H1 (cell line): ENCODE measurements around the gene MGME1.

Experiments used
- POLR2A ChIP-seq, 2 experiments: IDR thresholded peaks; 1 replicate in 1 of 2; 2 replicates in 1 of 2; pipeline ENCODE4 v1.6.1; 2011; ENCODE audit warnings: low read depth in 2 of 2, low read length in 2 of 2, mild to moderate bottlenecking in 2 of 2; ENCODE audit errors: control extremely low read depth in 1 of 2
- POLR2AphosphoS5 ChIP-seq: IDR thresholded peaks from 2 replicates; pipeline ENCODE4 v1.6.1; 2011; ENCODE audit warnings: low read depth, low read length
- RFX5 ChIP-seq: IDR thresholded peaks from 2 replicates; pipeline ENCODE4 v1.6.1; 2011; ENCODE audit warnings: low read depth, low read length, improper control_type of control experiment, borderline replicate concordance
- SIN3A ChIP-seq, 2 experiments: IDR thresholded peaks in 1 of 2; conservative IDR thresholded peaks in 1 of 2; 2 replicates each; pipeline ENCODE4 v1.6.1; 2011 to 2012; ENCODE audit warnings: low read length in 2 of 2, improper control_type of control experiment in 1 of 2, low read depth in 1 of 2, mild to moderate bottlenecking in 1 of 2
- SUZ12 ChIP-seq: fragments of 200-600 bp; sonication (generic); IDR thresholded peaks from 2 replicates; pipeline ENCODE4 v1.6.1; 2012; ENCODE audit warnings: mild to moderate bottlenecking, inconsistent platforms, low read length, moderate library complexity, mixed read lengths

GRCh38 chr20:17992224-17992637 lies 23.4 kb downstream of the MGME1 start:
- no peak for TF ChIP-seq SUZ12
- TF ChIP-seq POLR2AphosphoS5: no peak
- TF ChIP-seq RFX5: no peak
- no peak for TF ChIP-seq POLR2A (IDR thresholded peaks at IDR 0.05; ENCODE audit: control extremely low read depth in 1 of 2, low read depth in 2 of 2, low read length in 2 of 2)
- TF ChIP-seq SIN3A (conservative IDR thresholded peaks at IDR 0.05 in 1 of 2, IDR thresholded peaks at IDR 0.05 in 1 of 2; ENCODE audit: low read depth in 1 of 2, low read length in 2 of 2): no peak
